ENCODE data around the gene PALLD.

The PALLD gene

GRCh38 chr4:168654104-168654847 is 157.4 kb downstream of the PALLD start:
- CTCF ChIA-PET = interaction anchor here (0.7 to 0.9 kb wide), 3 partner anchors 9 to 68 kb away, joined by 3 to 4 read pairs (median 4); no protein-coding TSS in a partner anchor
- H3K9me3 ChIP-seq (ENCODE audit: control insufficient read depth, insufficient read depth, low read depth, low read length) = no peaks in the 10 kb centered on the region
- TF ChIP-seq HOXD13 (CRISPR knock-in tag; IDR thresholded peaks at IDR 0.05; ENCODE audit: borderline replicate concordance) = no peak
- TF ChIP-seq PRDM6 (tag by site-specific recombination; IDR thresholded peaks at IDR 0.05) = peak; percentile 64
- POLR2A ChIA-PET = interaction anchor here (0.5 kb wide), 1 partner anchor 207 kb away, joined by 4 read pairs; no protein-coding TSS in a partner anchor
- peaks cover 15% of the 10 kb centered on the region for H3K4me1 ChIP-seq (ENCODE audit: control insufficient read depth, insufficient read depth, low read length)
- no peak overlapping the region for H3K27ac ChIP-seq (ENCODE audit: extremely low read depth, low read depth, low read length)
- no peaks in the 10 kb centered on the region for H3K36me3 ChIP-seq (ENCODE audit: control insufficient read depth in 2 of 2, insufficient read depth in 1 of 2, low read length in 2 of 2)
- no peak overlapping the region for H3K4me3 ChIP-seq (ENCODE audit: low read depth, low read length)

- ChIA-PET POLR2A (no interaction called here), CTCF (no interaction called here)
- Histone ChIP-seq H3K36me3 (ENCODE audit: control insufficient read depth in 2 of 2, insufficient read depth in 1 of 2, low read length in 2 of 2) (no peaks in the 10 kb centered on the region), H3K4me1 (ENCODE audit: control insufficient read depth, insufficient read depth, low read length) (peaks cover 15% of the 10 kb centered on the region), H3K9me3 (ENCODE audit: control insufficient read depth, insufficient read depth, low read depth, low read length) (no peaks in the 10 kb centered on the region), H3K4me3 (ENCODE audit: low read depth, low read length) (no peak overlapping the region), H3K27ac (ENCODE audit: extremely low read depth, low read depth, low read length) (no peak overlapping the region)
- no peak for TF ChIP-seq ZNF155 (tag by site-specific recombination; IDR thresholded peaks at IDR 0.05)
- no peak for TF ChIP-seq KLF10 (tag by site-specific recombination; IDR thresholded peaks at IDR 0.05)
- no peak for TF ChIP-seq ZNF639 (tag by site-specific recombination; IDR thresholded peaks at IDR 0.05)
- TF ChIP-seq AEBP2 (tag by site-specific recombination; IDR thresholded peaks at IDR 0.05; ENCODE audit: borderline replicate concordance) = no peak
- no peak for TF ChIP-seq ZNF292 (tag by site-specific recombination; IDR thresholded peaks at IDR 0.05; ENCODE audit: borderline replicate concordance, low read depth)
- TF ChIP-seq PRDM10 (tag by site-specific recombination; IDR thresholded peaks at IDR 0.05) = no peak
- TF ChIP-seq ZBTB8A (tag by site-specific recombination; IDR thresholded peaks at IDR 0.05) = no peak
- TF ChIP-seq MEIS1 (CRISPR knock-in tag; IDR thresholded peaks at IDR 0.05; ENCODE audit: borderline replicate concordance) = no peak
- no peak for TF ChIP-seq OSR2 (tag by site-specific recombination; IDR thresholded peaks at IDR 0.05)
- TF ChIP-seq ZNF571 (tag by site-specific recombination; IDR thresholded peaks at IDR 0.05) = no peak
- no peak for TF ChIP-seq ZNF704 (tag by site-specific recombination; IDR thresholded peaks at IDR 0.05)
- no peak for TF ChIP-seq ZNF132 (tag by site-specific recombination; IDR thresholded peaks at IDR 0.05; ENCODE audit: borderline replicate concordance)
- TF ChIP-seq ZNF169 (tag by site-specific recombination; IDR thresholded peaks at IDR 0.05) = no peak
- no peak for TF ChIP-seq ZNF488 (tag by site-specific recombination; IDR thresholded peaks at IDR 0.05)
- no peak for TF ChIP-seq INSM2 (tag by site-specific recombination; IDR thresholded peaks at IDR 0.05)
- TF ChIP-seq ZNF221 (tag by site-specific recombination; IDR thresholded peaks at IDR 0.05; ENCODE audit: borderline replicate concordance) = no peak
These were observed 158.0 kb downstream of the PALLD start for GRCh38 chr4:168654848-168655174.

Measured in HEK293 (cell line).